Measurements from ENCODE around the gene BUB1. TPM values are rescaled to one million over a fixed set of nuclear protein-coding genes. Genes with fewer than 3 reads are reported as not detected.
"Not testable (repeated sequence)": the region's sequence is repeated elsewhere in the genome, so short reads cannot be mapped to it uniquely, and the experiment has no call there.

BUB1 gene
- total RNA-seq, 1 donor from 2014 or later: 7.1 TPM

DNA sequence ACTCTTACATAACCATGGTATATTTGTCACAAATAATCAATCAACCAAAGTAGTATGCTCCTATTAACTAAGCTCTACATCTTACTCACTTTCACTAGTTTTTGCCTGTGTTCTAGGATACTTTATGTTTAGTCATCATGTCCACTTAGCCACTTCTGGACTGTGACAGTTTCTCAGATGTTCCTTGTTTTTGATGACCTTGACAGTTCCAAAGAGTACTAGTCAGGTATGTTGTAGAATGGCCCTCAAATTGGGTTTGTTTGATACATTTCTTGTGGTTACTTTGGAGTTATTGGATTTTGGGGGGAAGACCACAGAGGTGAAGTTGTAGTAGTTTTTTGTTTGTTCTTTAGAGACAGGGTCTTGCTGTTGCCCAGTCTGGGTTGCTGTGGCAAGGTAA lies 35.5 kb downstream of the BUB1 start:
- TF ChIP-seq, protein P1, sequence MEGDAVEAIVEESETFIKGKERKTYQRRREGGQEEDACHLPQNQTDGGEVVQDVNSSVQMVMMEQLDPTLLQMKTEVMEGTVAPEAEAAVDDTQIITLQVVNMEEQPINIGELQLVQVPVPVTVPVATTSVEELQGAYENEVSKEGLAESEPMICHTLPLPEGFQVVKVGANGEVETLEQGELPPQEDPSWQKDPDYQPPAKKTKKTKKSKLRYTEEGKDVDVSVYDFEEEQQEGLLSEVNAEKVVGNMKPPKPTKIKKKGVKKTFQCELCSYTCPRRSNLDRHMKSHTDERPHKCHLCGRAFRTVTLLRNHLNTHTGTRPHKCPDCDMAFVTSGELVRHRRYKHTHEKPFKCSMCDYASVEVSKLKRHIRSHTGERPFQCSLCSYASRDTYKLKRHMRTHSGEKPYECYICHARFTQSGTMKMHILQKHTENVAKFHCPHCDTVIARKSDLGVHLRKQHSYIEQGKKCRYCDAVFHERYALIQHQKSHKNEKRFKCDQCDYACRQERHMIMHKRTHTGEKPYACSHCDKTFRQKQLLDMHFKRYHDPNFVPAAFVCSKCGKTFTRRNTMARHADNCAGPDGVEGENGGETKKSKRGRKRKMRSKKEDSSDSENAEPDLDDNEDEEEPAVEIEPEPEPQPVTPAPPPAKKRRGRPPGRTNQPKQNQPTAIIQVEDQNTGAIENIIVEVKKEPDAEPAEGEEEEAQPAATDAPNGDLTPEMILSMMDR (IDR thresholded peaks at IDR 0.05): no peak

DNA sequence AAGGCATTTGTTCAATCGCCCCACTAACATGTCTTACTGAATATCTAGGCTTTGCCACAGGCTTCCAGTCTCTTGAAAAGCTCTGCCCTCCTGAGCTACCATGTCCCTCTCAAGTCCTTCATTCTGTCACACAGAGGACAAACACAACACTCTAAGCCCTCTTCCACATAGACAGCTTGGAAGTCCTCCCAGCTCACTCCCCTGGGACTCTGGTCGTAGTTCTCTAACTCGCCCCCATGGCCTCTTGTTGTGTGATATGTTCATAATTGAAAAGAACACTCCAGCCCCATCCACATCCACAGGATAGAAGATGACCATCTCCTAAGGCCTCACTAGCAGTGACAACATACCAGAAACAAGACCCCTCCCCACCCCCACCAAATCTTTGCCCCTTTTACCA lies 37.9 kb downstream of the BUB1 start:
- TF ChIP-seq, protein P1 (IDR thresholded peaks at IDR 0.05): no peak

More for the DNA sequence above, 35.5 kb downstream of the BUB1 start:
- H3K27ac Mint-ChIP-seq (ENCODE audit: unreplicated experiment): no peak overlapping the region
- DNase-seq (ENCODE audit: low spot score): no peak
- no peaks in the 10 kb centered on the region for H3K4me1 Mint-ChIP-seq (ENCODE audit: low read depth)
- H3K36me3 Mint-ChIP-seq (ENCODE audit: low read depth): peaks cover 6% of the 10 kb centered on the region
- no peak overlapping the region for H3K4me3 Mint-ChIP-seq (ENCODE audit: unreplicated experiment)
- no peaks in the 10 kb centered on the region for H3K9me3 Mint-ChIP-seq (ENCODE audit: low read depth)
- H3K27me3 Mint-ChIP-seq (ENCODE audit: low read depth): no peaks in the 10 kb centered on the region

DNA sequence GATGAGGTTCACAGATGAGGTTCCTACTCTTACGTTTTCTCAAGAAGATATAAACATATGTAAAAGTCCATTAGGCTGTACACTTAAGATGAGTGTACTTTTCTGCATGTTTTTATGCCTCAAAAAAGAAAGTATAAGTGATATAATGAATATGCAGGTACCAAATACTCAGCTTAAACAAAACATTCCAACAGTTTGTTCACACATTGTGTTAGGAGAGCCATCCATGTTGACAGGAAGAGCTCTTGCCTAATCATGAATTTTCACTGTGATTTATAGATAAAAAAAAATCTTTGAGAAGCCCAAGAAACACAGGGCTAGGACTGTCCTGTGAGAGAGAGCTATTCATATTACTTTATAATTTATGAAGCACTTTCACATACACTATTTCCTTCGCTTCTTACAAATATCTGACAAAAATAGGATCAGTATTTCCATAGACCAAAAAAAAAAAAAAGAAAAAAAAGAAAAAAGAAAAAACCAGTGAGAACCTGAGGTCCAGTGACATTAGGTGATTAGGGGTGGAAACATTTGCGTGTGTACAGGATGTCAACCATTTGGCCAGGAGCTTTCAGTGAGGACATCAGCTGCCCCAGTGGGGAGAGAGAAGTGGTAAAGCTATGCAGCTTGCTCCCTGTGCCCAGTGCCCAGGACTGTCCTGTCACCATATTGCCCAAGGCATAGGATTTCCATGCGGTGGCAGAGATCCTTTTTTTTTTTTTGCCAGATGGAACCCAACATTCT lies 38.7 kb downstream of the BUB1 start:
- H3K27me3 Mint-ChIP-seq (ENCODE audit: low read depth): no peaks in the 10 kb centered on the region
- TF ChIP-seq, protein P1 (IDR thresholded peaks at IDR 0.05): no peak
- H3K27ac Mint-ChIP-seq (ENCODE audit: unreplicated experiment): no peak overlapping the region

More for the DNA sequence above, 37.9 kb downstream of the BUB1 start:
- Mint-ChIP-seq H3K4me3 (ENCODE audit: unreplicated experiment) (no peak overlapping the region), H3K9me3 (ENCODE audit: low read depth) (no peaks in the 10 kb centered on the region), H3K27ac (ENCODE audit: unreplicated experiment) (no peak overlapping the region), H3K4me1 (ENCODE audit: low read depth) (no peaks in the 10 kb centered on the region), H3K27me3 (ENCODE audit: low read depth) (no peaks in the 10 kb centered on the region), H3K36me3 (ENCODE audit: low read depth) (peaks cover 6% of the 10 kb centered on the region)
- no peak for DNase-seq (ENCODE audit: low spot score)

DNA sequence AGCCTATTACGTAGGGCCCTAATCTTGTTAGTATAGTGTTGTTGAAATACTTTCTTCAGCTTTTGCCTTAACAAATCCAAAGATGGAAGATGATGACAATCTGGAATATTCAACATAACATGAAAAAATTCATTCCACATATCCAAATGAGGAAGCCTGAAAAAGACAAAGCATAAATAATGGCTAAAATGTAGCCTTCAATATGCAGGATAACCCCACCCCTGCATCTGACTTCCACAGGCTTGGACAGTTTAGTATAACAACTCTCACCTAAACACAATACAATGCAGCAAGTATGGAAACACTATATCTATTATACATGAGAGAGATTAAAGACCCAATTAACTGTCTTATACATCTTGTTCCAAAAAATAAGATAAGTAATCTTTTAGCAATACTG lies 39.9 kb downstream of the BUB1 start:
- no peak for DNase-seq (ENCODE audit: low spot score)
- TF ChIP-seq, protein P1 (IDR thresholded peaks at IDR 0.05): no peak
- no peak overlapping the region for H3K4me3 Mint-ChIP-seq (ENCODE audit: unreplicated experiment)
- H3K4me1 Mint-ChIP-seq (ENCODE audit: low read depth): no peaks in the 10 kb centered on the region
- H3K36me3 Mint-ChIP-seq (ENCODE audit: low read depth): peaks cover 7% of the 10 kb centered on the region
- no peaks in the 10 kb centered on the region for H3K9me3 Mint-ChIP-seq (ENCODE audit: low read depth)
- H3K27me3 Mint-ChIP-seq (ENCODE audit: low read depth): no peaks in the 10 kb centered on the region
- no peak overlapping the region for H3K27ac Mint-ChIP-seq (ENCODE audit: unreplicated experiment)

More for the DNA sequence above, 38.7 kb downstream of the BUB1 start:
- Mint-ChIP-seq H3K36me3 (ENCODE audit: low read depth) (peaks cover 6% of the 10 kb centered on the region), H3K4me1 (ENCODE audit: low read depth) (no peaks in the 10 kb centered on the region), H3K9me3 (ENCODE audit: low read depth) (no peaks in the 10 kb centered on the region), H3K4me3 (ENCODE audit: unreplicated experiment) (no peak overlapping the region)
- no peak for DNase-seq (ENCODE audit: low spot score)

DNA sequence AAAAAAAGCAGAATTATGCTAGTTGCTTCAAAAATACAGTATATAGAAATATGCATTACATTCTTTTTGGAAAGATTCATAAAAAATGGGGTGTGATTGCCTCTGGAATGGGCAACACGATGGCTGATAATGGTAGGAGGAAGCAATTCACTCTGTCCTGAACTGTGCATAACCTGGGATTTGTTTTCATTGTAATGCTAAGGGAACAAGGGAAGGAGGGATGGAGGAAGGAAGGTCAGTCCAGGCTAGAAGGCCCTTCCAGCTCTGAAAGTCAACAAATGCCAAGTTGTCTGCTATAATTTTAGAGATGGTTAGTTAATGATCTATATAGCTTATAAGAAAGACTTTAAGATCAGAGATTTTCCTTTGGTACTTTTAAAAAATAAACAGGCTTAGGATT lies 40.8 kb downstream of the BUB1 start:
- no peak overlapping the region for H3K27ac Mint-ChIP-seq (ENCODE audit: unreplicated experiment)
- no peak overlapping the region for H3K4me3 Mint-ChIP-seq (ENCODE audit: unreplicated experiment)
- H3K4me1 Mint-ChIP-seq (ENCODE audit: low read depth): no peaks in the 10 kb centered on the region
- TF ChIP-seq, protein P1 (IDR thresholded peaks at IDR 0.05): no peak
- H3K27me3 Mint-ChIP-seq (ENCODE audit: low read depth): no peaks in the 10 kb centered on the region
- no peaks in the 10 kb centered on the region for H3K9me3 Mint-ChIP-seq (ENCODE audit: low read depth)
- H3K36me3 Mint-ChIP-seq (ENCODE audit: low read depth): peaks cover 7% of the 10 kb centered on the region
- no peak for DNase-seq (ENCODE audit: low spot score)

DNA sequence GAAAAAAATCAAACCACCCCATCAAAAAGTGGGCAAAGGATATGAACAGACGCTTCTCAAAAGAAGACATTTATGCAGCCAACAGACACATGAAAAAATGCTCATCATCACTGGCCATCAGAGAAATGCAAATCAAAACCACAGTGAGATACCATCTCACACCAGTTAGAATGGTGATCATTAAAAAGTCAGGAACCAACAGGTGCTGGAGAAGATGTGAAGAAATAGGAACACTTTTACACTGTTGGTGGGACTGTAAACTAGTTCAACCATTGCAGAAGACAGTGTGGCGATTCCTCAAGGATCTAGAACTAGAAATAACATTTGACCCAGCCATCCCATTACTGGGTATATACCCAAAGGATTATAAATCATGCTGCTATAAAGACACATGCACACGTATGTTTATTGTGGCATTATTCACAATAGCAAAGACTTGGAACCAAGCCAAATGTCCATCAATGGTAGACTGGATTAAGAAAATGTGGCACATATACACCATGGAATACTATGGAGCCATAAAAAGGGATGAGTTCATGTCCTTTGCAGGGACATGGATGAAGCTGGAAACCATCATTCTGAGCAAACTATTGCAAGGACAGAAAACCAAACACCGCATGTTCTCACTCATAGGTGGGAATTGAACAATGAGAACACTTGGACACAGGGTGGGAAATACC lies 41.8 kb downstream of the BUB1 start:
- H3K27me3 Mint-ChIP-seq (ENCODE audit: low read depth); H3K36me3 Mint-ChIP-seq (ENCODE audit: low read depth); H3K9me3 Mint-ChIP-seq (ENCODE audit: low read depth); H3K27ac Mint-ChIP-seq (ENCODE audit: unreplicated experiment); H3K4me1 Mint-ChIP-seq (ENCODE audit: low read depth); DNase-seq (ENCODE audit: low spot score); H3K4me3 Mint-ChIP-seq (ENCODE audit: unreplicated experiment): not testable (repeated sequence)

DNA sequence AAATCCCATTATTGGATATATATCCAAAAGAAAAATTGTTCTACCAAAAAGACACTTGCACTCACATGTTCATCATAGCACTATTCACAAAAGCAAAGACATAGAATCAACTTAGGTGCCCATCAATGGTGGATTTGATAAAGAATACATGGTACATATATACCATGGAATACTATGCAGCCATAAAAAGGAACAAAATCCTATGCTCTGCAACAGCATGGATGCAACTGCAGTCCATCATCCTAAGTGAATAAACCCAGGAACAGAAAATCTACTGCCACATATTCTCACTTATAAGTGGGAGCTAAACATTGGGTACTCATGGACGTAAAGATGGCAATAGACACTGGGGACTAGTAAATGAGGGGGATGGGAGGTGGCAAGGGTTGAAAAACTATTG lies 50.5 kb downstream of the BUB1 start:
- not testable (repeated sequence) for H3K4me3 Mint-ChIP-seq (ENCODE audit: unreplicated experiment)

DNA sequence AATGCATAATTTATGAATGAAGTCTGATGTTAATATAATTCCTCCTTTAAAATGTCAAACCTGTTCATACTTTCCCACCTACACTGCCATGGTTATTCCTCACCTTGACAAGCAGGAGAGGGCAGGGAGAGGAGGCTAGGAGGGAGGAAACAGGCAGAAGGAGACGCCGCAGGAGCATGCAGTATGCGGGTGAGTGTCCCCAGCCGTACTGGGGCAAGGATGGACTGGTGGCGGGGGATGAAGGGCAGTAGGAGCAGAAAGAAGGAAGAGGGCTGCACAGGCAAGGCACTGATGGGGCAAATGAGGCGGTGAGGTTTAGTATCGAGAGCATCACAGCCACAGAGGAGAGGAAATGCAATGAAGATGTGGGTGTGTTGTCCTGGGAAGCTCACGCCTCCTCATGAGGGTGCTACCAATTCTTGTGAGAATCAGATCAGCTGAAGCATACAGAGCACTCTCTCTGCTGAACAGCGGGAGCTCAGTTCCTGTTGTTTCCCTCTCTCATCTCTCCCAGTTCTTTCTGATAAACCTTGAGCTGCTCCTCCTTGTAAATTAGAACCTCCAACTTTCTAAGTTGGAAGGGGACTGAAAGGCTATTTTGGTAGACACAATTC lies 58.4 kb downstream of the BUB1 start:
- DNase-seq (ENCODE audit: low spot score); H3K4me3 Mint-ChIP-seq (ENCODE audit: unreplicated experiment); H3K27me3 Mint-ChIP-seq (ENCODE audit: low read depth): not testable (repeated sequence)

More for the DNA sequence above, 50.5 kb downstream of the BUB1 start:
- H3K36me3 Mint-ChIP-seq (ENCODE audit: low read depth); H3K27ac Mint-ChIP-seq (ENCODE audit: unreplicated experiment); DNase-seq (ENCODE audit: low spot score); H3K4me1 Mint-ChIP-seq (ENCODE audit: low read depth); H3K27me3 Mint-ChIP-seq (ENCODE audit: low read depth); H3K9me3 Mint-ChIP-seq (ENCODE audit: low read depth): not testable (repeated sequence)

More for the DNA sequence above, 58.4 kb downstream of the BUB1 start:
- not testable (repeated sequence) for H3K27ac Mint-ChIP-seq (ENCODE audit: unreplicated experiment); H3K4me1 Mint-ChIP-seq (ENCODE audit: low read depth); H3K36me3 Mint-ChIP-seq (ENCODE audit: low read depth); H3K9me3 Mint-ChIP-seq (ENCODE audit: low read depth)

Data from chondrocyte (in vitro differentiated cells).